SK-N-MC (cell line): ENCODE measurements around the gene ZNF362.

Source experiments
- DNase-seq: peaks from one replicate; pipeline ENCODE4 v3.0.0-alpha.2; 2011; ENCODE audit warnings: low read depth, low spot score
- H3K27ac ChIP-seq: fragments of 200-600 bp; sonication (generic); 2 replicates; pipeline ENCODE4 v1.5.1; 2016; ENCODE audit warnings: mixed run types
- H3K36me3 ChIP-seq: fragments of 200-600 bp; sonication (generic); 2 replicates; pipeline ENCODE4 v1.6.1; 2017; ENCODE audit warnings: antibody characterized with exemption, low read length, mixed read lengths; ENCODE audit not compliant: insufficient read depth
- H3K4me3 ChIP-seq: fragments of 200-600 bp; sonication (generic); 2 replicates; pipeline ENCODE4 v1.5.1; 2016
- H3K9ac ChIP-seq: fragments of 200-600 bp; sonication (generic); 2 replicates; pipeline ENCODE4 v1.8.0; 2017; ENCODE audit warnings: mixed run types, mixed read lengths; ENCODE audit not compliant: insufficient read length
- H3K9me3 ChIP-seq: fragments of 200-600 bp; sonication (generic); 2 replicates; pipeline ENCODE4 v1.6.1; 2017; ENCODE audit warnings: low read depth, mild to moderate bottlenecking, antibody characterized with exemption, low read length, moderate library complexity, mixed read lengths
- EZH2 ChIP-seq: fragments of 200-600 bp; sonication (generic); IDR thresholded peaks from one replicate; pipeline ENCODE4 v1.6.1; 2017; ENCODE audit warnings: antibody characterized with exemption
- FOXP2 ChIP-seq: optimal IDR thresholded peaks from 2 replicates; pipeline ENCODE3; 2011; ENCODE audit warnings: mild to moderate bottlenecking, moderate library complexity; ENCODE audit not compliant: insufficient read depth; ENCODE audit errors: extremely low read length, control extremely low read depth
- POLR2AphosphoS5 ChIP-seq: IDR thresholded peaks from 2 replicates; pipeline ENCODE4 v1.6.1; 2012; ENCODE audit warnings: mild to moderate bottlenecking, low read depth, low read length, borderline replicate concordance

The ZNF362 gene

GRCh38 chr1:33269621-33270020 is 13.3 kb downstream of the ZNF362 start:
- Histone ChIP-seq H3K27ac (no peak overlapping the region), H3K4me3 (no peak overlapping the region), H3K9ac (no peak overlapping the region), H3K36me3 (no peaks in the 10 kb centered on the region), H3K9me3 (no peaks in the 10 kb centered on the region)
- no peak for DNase-seq
- TF ChIP-seq FOXP2 (no peak), POLR2AphosphoS5 (no peak), EZH2 (no peak)

- Histone ChIP-seq H3K27ac (no peak overlapping the region), H3K9ac (no peak overlapping the region), H3K4me3 (no peak overlapping the region), H3K36me3 (no peaks in the 10 kb centered on the region; the same call in 1 of the 2 replicates), H3K9me3 (no peaks in the 10 kb centered on the region)
- DNase-seq = no peak
- no peak for TF ChIP-seq POLR2AphosphoS5
- TF ChIP-seq FOXP2 = no peak
- TF ChIP-seq EZH2 = no peak
These were observed 14.1 kb downstream of the ZNF362 start for GRCh38 chr1:33270379-33270778.

GRCh38 chr1:33270808-33271465 is 14.6 kb downstream of the ZNF362 start:
- Histone ChIP-seq H3K4me3 (no peak overlapping the region), H3K9me3 (no peaks in the 10 kb centered on the region), H3K36me3 (no peaks in the 10 kb centered on the region; the same call in 1 of the 2 replicates), H3K27ac (no peak overlapping the region), H3K9ac (no peak overlapping the region)
- no peak for DNase-seq
- TF ChIP-seq FOXP2 = no peak
- no peak for TF ChIP-seq EZH2
- no peak for TF ChIP-seq POLR2AphosphoS5

DNA sequence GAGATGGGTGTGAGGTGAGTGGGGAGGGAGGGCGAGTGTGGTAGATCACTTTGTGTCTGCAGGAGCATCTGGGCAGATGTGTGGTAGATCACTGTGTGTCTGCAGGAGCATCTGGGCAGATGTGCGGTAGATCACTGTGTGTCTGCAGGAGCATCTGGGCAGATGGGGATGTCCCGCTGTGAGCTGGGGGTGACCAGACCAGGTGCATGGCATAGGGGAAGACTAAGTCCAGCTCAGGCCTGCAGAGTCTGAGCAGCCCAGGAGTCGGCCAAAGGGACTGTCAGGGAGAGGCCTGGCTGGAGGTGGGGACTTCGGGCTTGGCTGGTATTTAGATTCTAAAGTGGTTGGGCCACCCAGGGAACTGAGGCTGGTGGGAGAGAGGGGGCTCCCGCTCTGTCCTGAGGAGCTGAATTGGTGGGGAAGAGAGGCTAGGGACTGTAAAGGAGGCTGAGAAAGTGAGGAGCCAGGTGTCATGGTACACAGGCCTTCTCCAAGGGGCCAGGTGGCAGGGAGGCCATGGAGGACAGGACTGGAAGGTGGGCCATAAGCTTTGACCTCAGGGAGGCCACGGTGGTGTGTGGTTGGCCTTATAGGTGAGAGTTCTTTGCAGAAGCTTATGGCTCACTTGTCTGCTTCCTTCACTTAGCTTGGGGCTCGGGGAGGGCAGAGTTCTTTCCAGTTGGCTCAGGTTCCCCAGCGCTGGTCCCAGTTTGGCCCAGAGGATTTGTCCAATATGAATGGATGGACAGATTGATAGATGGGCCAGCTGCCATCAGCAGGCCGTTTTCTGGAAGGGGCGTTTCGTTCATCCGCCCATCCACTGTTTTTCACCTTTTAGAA is 15.6 kb downstream of the ZNF362 start:
- Histone ChIP-seq H3K9me3 (no peaks in the 10 kb centered on the region), H3K27ac (no peak overlapping the region), H3K4me3 (no peak overlapping the region), H3K36me3 (peaks cover 4% of the 10 kb centered on the region; the same call in 1 of the 2 replicates), H3K9ac (no peak overlapping the region)
- no peak for TF ChIP-seq POLR2AphosphoS5
- no peak for TF ChIP-seq FOXP2
- TF ChIP-seq EZH2 = no peak
- no peak for DNase-seq

GRCh38 chr1:33272509-33272908 is 16.2 kb downstream of the ZNF362 start:
- H3K9ac ChIP-seq = no peak overlapping the region
- TF ChIP-seq EZH2 = no peak
- no peak for TF ChIP-seq FOXP2
- TF ChIP-seq POLR2AphosphoS5 = no peak
- H3K4me3 ChIP-seq = no peak overlapping the region
- peaks cover 10% of the 10 kb centered on the region; the same call in 1 of the 2 replicates for H3K36me3 ChIP-seq
- H3K9me3 ChIP-seq = no peaks in the 10 kb centered on the region
- DNase-seq = no peak
- H3K27ac ChIP-seq = no peak overlapping the region

- Histone ChIP-seq H3K4me3 (no peak overlapping the region), H3K36me3 (peaks cover 11% of the 10 kb centered on the region; the same call in 1 of the 2 replicates), H3K9me3 (no peaks in the 10 kb centered on the region), H3K9ac (no peak overlapping the region), H3K27ac (no peak overlapping the region)
- no peak for TF ChIP-seq EZH2
- TF ChIP-seq POLR2AphosphoS5 = no peak
- TF ChIP-seq FOXP2 = no peak
- DNase-seq = no peak
These were observed 16.6 kb downstream of the ZNF362 start for GRCh38 chr1:33272930-33273329.

GRCh38 chr1:33273406-33273805 is 17.1 kb downstream of the ZNF362 start:
- no peaks in the 10 kb centered on the region for H3K9me3 ChIP-seq
- H3K36me3 ChIP-seq = peaks cover 11% of the 10 kb centered on the region
- no peak for DNase-seq
- TF ChIP-seq EZH2 (no peak), FOXP2 (no peak), POLR2AphosphoS5 (no peak)
- no peak overlapping the region for H3K9ac ChIP-seq
- no peak overlapping the region for H3K4me3 ChIP-seq
- no peak overlapping the region for H3K27ac ChIP-seq

GRCh38 chr1:33273961-33274371 is 17.7 kb downstream of the ZNF362 start:
- Histone ChIP-seq H3K36me3 (peaks cover 14% of the 10 kb centered on the region), H3K9ac (no peak overlapping the region), H3K9me3 (no peaks in the 10 kb centered on the region), H3K27ac (no peak overlapping the region), H3K4me3 (no peak overlapping the region)
- no peak for DNase-seq
- TF ChIP-seq EZH2 = no peak
- no peak for TF ChIP-seq POLR2AphosphoS5
- no peak for TF ChIP-seq FOXP2
